NCI-H2107 treated with DMSO at 0.1 percent for 48 hours (cell line): ENCODE measurements around the gene OXSR1.
"Not testable (repeated sequence)": the region's sequence is repeated elsewhere in the genome, so short reads cannot be mapped to it uniquely, and the experiment has no call there.

ENCODE experiments used
- DNase-seq: peaks from one replicate; lab custom pipeline; 2025; ENCODE audit not compliant: unreplicated experiment; lab: John Stamatoyannopoulos, UW

OXSR1 gene

DNA sequence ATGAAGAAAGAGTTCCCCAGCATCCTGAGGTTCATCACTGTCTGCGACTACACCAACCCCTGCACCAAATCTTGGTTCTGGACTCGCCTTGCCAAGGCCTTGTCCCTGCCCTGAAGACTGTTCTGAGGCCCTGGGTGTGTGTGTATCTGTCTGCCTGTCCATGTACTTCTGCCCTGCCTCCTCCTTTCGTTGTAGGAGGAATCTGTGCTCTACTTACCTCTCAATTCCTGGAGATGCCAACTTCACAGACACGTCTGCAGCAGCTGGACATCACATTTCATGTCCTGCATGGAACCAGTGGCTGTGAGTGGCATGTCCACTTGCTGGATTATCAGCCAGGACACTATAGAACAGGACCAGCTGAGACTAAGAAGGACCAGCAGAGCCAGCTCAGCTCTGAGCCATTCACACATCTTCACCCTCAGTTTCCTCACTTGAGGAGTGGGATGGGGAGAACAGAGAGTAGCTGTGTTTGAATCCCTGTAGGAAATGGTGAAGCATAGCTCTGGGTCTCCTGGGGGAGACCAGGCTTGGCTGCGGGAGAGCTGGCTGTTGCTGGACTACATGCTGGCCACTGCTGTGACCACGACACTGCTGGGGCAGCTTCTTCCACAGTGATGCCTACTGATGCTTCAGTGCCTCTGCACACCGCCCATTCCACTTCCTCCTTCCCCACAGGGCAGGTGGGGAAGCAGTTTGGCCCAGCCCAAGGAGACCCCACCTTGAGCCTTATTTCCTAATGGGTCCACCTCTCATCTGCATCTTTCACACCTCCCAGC lies 24.0 kb upstream of the OXSR1 start:
- no peak for DNase-seq

DNA sequence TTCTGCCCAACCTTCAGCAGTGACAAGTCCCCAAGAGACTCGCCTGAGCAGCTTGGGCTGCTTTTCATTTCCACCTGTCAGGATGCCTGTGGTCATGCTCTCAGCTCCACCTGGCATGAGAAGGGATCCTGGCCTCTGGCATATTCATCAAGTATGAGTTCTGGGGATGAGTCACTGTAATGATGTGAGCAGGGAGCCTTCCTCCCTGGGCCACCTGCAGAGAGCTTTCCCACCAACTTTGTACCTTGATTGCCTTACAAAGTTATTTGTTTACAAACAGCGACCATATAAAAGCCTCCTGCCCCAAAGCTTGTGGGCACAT lies 23.4 kb upstream of the OXSR1 start:
- peak; percentile 19 for DNase-seq

DNA sequence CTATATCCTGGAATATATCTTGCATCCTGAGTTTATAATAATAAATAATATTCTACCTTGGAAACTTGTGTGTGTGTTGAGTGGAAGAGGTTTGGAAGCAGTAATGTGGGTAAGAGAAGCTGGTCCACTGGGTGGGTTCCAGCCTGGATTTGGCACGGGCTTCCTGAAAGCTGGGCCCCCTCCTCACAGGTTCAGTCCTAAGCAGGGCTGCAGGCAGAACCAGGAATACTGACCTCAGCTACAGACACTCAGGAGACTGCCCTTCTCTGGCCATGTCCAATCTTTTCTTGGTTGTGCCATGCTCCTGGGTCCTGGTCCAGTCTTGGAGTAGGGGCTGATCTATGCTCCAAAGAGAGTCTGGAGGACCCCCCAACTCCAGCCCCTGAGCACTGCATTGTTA lies 22.4 kb upstream of the OXSR1 start:
- DNase-seq, result no peak

DNA sequence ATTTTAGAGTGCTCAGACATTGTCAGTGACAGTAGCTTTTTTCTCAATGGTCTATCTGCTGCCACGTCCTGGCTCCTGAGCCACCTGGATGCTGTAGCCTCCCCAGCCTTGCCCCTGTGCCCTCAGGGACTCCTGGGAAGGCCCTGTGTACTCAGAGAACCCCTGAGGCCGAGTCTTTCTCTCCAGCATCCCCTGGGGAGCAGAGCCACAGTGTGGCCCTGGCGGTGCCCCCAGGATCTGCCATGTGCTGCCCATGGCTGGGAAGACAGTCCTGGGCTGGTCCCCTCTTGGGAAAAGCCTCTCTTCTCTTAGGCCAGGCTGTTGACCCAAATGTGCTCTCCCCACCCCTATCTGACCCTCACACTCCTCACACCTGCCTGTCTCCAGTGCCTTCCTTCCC lies 21.8 kb upstream of the OXSR1 start:
- no peak for DNase-seq

DNA sequence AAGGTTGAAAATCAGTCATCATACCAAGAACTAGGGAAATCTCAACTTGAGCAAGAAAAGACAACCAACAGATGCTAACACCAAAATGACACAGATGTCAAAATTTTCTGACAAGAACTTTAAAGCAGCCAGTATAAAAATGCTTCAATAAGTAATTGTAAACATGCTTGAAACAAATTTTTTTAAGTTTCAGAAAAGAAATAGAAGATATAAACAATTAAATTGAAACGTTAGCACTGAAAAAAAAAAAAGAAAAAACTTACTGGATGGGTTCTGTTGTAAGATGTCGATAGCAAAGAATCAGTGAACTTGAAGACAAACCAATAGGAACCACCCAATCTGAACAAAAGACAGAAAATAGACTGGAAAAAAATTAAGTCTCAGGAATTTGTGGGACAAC lies 18.8 kb upstream of the OXSR1 start:
- DNase-seq, result no peak

DNA sequence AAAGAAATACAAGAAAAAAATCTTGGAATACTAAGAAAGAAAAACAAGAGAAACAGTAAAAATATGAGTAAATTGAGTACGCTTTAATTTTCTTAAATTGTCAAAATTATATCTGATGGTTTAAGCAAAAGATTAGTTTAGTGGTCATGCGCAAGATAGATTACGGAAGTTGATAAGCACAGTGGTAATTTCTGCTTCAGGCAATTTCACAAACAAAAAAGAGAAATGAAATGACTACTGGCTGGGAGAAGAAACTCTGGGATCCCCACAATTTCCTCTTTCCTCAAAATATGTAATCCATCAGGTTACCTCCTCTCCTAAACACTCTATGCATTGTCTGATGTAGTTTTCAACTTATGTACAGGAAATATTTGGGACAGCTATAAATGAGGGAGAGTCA lies 17.9 kb upstream of the OXSR1 start:
- DNase-seq, result no peak

DNA sequence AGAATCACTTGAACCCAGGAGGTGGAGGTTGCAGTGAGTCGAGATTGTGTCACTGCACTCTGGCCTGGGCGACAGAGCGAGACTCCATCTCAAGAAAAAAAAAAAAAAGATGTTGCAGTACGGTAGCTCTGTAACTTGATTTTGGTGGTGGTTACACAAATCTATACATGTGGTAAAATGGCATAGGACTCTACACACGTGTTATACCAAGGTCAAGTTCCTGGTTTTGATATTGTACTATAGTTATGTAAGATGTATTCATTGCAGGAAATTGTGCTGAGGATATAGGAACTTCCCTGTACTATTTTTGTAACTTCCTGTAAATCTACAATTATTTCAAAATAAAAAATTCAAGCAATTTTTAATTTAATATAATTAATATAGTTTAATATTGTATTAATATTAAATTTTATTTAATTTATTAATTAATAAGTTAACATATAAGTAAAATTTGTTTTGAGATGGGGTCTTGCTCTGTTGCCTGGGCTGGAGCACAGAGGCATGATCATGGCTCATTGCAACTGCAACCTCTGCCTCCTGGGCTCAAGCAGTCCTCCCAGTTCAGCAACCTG lies 16.9 kb upstream of the OXSR1 start:
- DNase-seq, result no peak

DNA sequence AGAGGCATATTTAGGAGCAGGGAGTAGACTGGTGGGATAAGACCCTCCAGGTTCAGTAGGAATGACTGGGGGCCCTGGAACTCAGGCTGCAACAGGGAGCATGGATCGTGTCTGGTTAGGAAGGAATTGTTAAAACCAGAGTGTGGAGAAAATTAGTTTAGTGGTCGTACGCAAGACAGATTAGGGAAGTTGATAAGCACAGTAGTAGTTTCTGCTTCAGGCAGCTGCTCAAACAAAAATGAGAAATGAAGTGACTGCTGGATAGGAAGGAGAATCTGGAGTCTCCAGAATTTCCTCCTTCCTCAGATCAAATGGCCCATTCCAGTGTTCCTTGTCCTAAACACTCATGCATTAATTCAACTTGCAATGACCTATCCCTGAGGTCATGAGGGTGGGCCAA lies 15.6 kb upstream of the OXSR1 start:
- no peak for DNase-seq

DNA sequence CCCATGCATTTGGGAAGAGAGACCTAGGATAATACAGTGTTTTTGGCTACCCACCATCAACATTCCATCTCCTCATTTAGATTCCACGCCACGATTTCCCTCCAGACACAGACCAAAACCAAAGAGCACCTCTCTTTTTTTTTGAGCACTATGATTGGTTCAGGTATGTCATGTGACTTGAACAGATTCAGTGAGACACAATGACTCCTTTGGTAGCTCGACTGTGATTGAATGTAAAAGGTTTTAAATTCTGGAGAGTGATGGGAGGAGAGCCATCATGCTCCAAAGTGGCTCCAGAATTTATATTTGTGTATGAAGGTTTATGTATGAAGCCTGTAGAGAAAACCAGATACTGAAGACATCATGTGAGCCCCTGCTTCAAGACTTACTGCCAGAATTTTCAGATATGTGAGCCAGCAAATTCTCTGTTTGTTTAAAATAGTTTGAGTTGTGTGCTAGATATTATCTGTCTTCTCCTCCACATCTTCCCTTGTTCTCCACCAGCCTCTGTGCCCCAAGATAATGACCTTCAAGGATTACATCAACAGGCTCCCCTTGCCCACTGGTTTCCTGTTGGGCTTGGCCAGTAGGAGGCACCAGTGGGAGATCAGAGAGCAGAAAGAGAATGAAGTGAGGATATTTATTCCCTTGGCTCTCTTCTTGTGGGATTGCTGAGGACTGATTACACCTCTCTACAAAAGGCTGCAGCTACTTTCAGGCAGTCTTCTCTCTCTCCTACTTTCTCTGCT lies 14.4 kb upstream of the OXSR1 start:
- no peak for DNase-seq

DNA sequence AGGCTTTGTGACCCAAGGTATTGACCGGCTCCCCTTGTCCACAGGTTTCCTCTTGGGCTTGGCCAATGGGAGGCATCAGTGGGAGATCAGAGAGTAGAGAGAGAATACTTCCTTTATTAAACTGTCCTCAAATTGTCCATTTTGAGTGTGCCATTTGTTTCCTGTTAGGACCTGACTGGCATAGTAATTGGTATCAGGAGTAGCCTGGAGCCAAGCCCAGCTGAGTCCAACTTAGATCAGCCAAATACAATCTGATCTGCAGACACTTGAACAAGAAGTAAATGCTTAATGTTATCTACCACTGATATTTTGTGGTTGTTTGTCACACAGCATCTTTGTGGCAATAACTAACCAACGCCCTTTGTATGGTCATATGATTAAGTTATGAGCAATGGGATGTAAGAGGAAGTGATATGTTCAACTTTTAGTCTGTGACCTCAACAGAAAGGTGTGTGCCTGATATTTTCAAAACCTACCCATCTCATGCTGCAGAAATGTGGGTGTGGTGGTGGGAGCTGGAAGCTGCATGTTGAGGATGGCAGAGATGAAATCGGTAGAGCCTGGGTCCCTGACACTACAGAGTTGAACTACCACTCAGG lies 13.6 kb upstream of the OXSR1 start:
- DNase-seq, result no peak

DNA sequence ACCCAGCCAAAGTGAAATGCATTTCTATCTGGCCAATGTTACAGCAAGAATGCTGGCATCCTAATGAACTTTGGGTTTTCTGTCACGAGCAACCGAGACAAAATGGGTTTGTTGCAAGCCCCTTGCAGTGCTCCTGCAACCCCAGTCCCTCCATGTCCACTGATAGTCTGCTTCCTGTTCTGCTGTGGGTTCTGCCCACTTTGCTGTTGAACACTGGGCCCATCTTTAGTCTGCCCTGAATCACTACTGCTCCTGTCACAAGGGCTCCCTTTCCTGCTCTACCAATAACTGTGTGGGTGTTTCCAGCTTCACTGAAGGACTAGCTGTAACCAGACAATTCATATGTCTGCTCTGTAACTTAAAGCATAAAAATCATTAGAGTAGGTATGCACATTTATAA lies 12.7 kb upstream of the OXSR1 start:
- no peak for DNase-seq

DNA sequence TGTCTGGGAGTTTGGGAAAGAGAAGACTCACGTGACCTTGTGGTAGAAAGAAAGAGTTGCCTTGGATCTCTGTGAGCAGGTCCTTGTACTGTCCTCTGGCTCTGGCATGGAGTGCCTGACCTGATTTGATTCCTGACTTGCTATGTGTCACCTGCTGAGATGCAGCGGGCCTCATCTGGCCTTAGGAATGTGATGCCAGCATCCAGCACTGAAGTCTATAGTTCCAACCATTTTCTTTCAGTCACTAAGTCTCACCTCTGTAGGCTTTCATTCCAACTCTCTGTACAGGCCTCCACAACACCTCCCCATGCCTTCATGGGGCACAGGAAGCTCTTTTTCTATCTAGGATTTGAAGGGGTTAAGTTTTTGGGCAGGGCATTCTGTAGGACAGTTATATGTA lies 12.1 kb upstream of the OXSR1 start:
- no peak for DNase-seq

DNA sequence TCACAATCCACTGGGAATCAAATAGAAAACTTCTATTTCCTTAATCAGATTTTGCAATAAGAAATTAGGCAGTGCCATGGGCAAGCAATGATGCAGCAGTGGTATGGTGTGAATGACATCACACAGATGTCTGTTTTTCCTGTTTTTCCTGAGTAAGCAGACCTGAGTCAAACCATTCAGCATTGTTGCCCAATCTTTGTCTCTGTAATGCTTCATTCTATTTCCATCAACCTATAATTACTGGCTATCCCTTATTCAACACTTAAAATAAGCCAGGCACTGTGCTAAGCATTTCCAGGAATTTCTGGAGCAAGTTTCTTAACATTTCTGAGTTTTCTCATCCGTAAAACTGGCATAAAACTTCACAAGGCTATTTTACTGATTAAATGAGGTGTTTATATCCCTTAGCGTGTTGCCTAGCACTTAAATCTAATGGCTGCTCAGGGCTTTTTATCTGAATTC lies 11.3 kb upstream of the OXSR1 start:
- no peak for DNase-seq

DNA sequence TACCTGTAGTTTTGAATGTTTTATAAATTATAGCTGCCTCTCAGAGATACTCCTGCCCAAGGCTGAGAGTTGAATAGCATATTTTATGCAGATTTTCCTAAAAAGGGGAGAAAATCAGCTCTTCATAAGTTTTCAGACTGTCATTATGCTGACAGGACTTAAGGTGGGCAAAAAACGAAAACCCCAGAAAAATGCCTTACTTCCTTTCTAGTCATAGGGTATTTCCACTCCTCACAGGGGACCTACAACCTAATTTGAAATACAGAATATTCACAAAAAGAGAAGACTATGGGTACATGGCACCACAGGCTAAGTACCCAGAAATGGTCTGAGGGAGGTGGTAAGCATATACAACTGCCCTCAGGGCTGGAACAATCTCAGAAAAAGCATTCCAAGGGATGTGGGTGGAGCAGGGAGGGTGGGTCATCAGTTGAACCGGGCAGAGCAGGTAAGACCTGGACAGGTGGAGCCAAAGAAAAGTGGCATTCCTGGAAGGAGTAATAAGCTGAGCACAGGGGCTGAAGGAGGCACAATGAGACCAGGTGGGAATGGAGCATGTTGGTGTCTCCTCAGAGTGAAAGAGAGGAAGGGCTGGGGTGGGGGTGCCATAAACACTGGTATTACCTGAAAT lies 10.6 kb upstream of the OXSR1 start:
- DNase-seq, result no peak

DNA sequence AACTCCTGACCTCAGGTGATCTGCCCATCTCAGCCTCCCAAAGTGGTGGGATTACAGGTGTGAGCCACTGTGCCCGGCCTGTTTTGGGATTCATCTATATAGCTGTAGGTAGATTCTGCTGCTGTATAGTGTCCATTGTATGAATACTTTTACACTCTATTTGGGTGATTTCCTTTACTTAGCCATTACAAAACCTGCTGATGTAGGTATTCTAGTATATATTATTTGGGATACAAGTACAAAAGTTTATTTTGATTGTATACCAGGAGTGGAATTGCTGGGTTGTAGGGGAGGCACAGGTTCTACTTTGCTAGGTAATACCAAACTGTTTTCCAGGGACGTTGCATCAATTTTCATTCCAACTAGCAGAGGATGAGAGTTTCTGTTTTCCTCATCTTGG lies 9.5 kb upstream of the OXSR1 start:
- no peak for DNase-seq

DNA sequence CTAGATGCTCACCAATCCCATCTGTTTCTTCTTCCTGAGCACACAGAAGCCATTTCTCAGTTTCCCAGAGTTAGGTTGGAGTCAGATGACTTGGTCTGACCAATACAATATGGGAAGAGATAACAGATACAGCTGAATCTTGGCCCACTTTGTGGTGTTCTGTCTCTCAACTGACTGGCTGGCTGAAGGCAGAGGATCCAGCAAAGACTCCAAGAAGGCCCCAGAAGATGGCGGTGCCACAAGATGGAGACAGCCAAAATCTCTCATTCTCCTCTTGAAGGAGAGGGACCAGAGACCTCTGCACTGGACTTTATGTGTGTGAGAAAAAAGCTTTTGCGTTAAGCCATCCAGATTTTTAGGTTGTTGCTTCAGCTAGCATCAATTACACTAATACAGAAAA lies 8.2 kb upstream of the OXSR1 start:
- DNase-seq, result no peak

DNA sequence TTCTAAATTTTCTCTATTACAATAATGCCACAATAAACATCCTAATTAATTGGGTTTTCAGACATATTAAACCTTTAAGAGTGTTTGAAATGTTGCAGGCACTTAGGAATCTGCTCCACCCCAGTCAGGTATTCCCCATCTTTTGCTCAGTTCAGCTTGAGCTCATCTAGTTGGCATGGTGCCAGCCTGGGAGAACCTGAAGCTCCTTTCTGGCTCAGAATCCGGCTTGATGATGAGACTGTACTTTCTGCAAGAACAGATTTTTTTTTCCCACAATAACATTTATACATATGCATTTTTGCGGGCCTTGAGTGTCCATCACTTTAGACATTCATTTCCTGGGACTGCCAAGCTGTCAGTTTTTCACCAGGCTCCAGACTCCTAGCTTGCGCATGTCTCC lies 7.7 kb upstream of the OXSR1 start:
- no peak for DNase-seq

DNA sequence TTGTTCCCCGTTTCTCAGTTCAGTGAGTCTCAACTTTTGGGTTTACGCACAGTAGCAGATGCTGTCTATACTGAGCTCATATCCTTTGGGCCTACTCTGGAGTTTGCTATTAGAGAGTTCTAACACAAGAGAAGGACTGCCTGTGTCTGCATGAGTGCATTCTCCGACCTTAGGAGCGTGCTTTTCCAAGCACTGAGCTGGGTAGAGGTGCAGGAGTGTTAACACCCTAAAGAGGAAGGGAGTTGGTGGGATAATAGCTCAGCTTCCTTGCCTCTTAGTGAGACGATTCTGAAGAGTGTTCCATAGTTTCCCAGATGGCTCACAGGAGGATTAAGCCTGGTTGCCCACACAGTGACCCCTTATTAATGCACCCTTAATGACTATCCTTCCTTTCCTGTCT lies 6.9 kb upstream of the OXSR1 start:
- DNase-seq, result no peak

DNA sequence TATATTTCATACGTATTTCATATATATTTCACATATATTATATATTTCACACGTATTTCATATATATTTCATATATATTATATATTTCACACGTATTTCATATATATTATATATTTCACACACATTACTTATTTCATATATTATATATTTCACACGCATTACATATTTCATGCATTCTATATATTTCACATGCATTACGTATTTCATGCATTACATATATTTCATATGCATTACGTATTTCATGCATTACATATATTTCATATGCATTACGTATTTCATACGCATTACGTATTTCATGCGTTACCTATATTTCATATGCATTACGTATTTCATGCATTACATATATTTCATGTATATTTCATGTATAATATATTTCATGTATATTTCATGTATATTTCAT lies 4.6 kb upstream of the OXSR1 start:
- DNase-seq, result not testable (repeated sequence)

DNA sequence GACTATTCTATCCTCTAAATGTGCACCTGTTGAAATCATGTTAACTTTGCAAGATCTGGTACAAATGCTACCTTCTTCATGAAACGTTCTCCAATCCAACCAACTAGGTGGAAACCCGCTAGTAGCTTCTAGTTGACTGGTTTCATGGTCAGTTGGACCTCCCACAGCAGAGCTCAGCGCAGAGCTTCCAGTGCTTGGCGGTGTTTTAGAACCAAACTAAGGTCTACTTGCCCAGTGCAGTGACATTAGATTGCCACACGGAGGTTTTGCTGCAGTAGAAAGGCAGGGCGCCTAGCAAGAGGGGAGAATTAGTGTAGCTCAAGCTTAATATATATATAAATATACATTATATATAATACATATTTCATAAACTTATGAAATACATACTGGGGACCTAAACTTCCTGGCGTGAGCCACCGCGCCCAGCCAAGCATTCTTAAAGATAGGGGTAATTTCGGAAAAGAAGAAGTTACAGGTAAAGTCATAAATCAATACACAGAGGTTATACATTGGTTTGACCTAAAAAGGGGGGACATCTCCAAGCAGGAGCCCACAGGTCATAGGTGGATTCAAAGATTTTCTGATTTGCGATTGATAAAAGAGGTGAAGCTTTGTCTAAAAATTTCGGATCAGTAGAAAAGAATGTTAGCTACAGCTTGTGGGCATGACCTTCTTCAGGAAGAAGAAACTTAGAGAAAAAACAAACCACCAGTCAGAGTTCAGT lies 2.1 kb upstream of the OXSR1 start:
- no peak for DNase-seq
